AG04450 (cell line): ENCODE data around the gene ITGB8. TPM values are rescaled to one million over a fixed set of nuclear protein-coding genes. Genes with fewer than 3 reads are reported as not detected.

ENCODE experiments used
- CTCF ChIA-PET: fragments of 300-600, 350-600 bp; formaldehyde crosslinking; extraction: SDS; loops from one replicate; lab custom pipeline; 2022; ENCODE audit warnings: antibody characterized with exemption, inconsistent platforms; lab: Charles Lee
- POLR2A ChIA-PET: fragments of 350-600 bp; formaldehyde crosslinking; extraction: SDS; loops from one replicate; lab custom pipeline; 2021; ENCODE audit warnings: antibody characterized with exemption, inconsistent platforms; lab: Yijun Ruan, JAX
- DNase-seq: peaks from one replicate; pipeline ENCODE4 v3.0.0-alpha.2; 2011; ENCODE audit warnings: low read depth, low spot score
- H3K27ac ChIP-seq: one replicate; pipeline ENCODE4 v1.5.1; 2012; ENCODE audit warnings: low read depth, low read length, control low read depth
- H3K27me3 ChIP-seq: one replicate; pipeline ENCODE4 v1.6.0; 2012; ENCODE audit warnings: low read length; ENCODE audit not compliant: control insufficient read depth, insufficient read depth
- H3K4me3 ChIP-seq: 2 replicates; pipeline ENCODE4 v1.5.1; 2011; ENCODE audit warnings: mild to moderate bottlenecking, low read depth, low read length, control low read depth
- H3K9me3 ChIP-seq: 2 replicates; pipeline ENCODE4 v1.5.1; 2012; ENCODE audit warnings: low read length; ENCODE audit not compliant: control insufficient read depth, insufficient read depth
- CTCF ChIP-seq: IDR thresholded peaks from 2 replicates; pipeline ENCODE4 v1.5.1; 2011; ENCODE audit warnings: low read depth, low read length, control low read depth, inconsistent platforms
- polyA plus RNA-seq: library from polyadenylated mRNA; depleted of rRNA; stranded (reverse); fragments of >200 nt; gene quantifications from 2 replicates; pipeline ENCODE4 v1.2.3, GENCODE V29; 2011

The ITGB8 gene
- polyA plus RNA-seq, 1 experiment: 12.3 TPM

GRCh38 chr7:20408467-20408826, 77.7 kb downstream of the ITGB8 start:
- Histone ChIP-seq H3K27ac (no peak overlapping the region), H3K4me3 (no peak overlapping the region), H3K27me3 (no peaks in the 10 kb centered on the region), H3K9me3 (no peaks in the 10 kb centered on the region)
- DNase-seq: no peak
- ChIA-PET CTCF (interaction anchor here (0.5 to 2.1 kb wide), 7 partner anchors 32 to 916 kb away, joined by 3 to 6 read pairs (median 3); no protein-coding TSS in a partner anchor), POLR2A (no interaction called here)
- TF ChIP-seq CTCF: no peak

GRCh38 chr7:20409961-20410360, 79.3 kb downstream of the ITGB8 start:
- Histone ChIP-seq H3K27ac (no peak overlapping the region), H3K9me3 (no peaks in the 10 kb centered on the region), H3K27me3 (no peaks in the 10 kb centered on the region), H3K4me3 (no peak overlapping the region)
- DNase-seq: no peak
- no peak for TF ChIP-seq CTCF
- POLR2A ChIA-PET: no interaction called here
- CTCF ChIA-PET: no interaction called here

- ChIA-PET CTCF (interaction anchor here (1.0 to 1.2 kb wide), 3 partner anchors 10 to 699 kb away, joined by 3 read pairs; no protein-coding TSS in a partner anchor), POLR2A (no interaction called here)
- no peaks in the 10 kb centered on the region for H3K9me3 ChIP-seq
- no peak overlapping the region for H3K27ac ChIP-seq
- no peaks in the 10 kb centered on the region for H3K27me3 ChIP-seq
- DNase-seq: no peak
- no peak overlapping the region for H3K4me3 ChIP-seq
- TF ChIP-seq CTCF: no peak
Measured at GRCh38 chr7:20411372-20411771, 80.7 kb downstream of the ITGB8 start.

- no peak for DNase-seq
- Histone ChIP-seq H3K27me3 (no peaks in the 10 kb centered on the region), H3K4me3 (no peak overlapping the region), H3K27ac (no peak overlapping the region), H3K9me3 (no peaks in the 10 kb centered on the region)
- ChIA-PET CTCF (interaction anchor here (1.1 to 1.2 kb wide), 2 partner anchors 28 to 699 kb away, joined by 3 read pairs; no protein-coding TSS in a partner anchor), POLR2A (no interaction called here)
- no peak for TF ChIP-seq CTCF
Measured at GRCh38 chr7:20412032-20412431, 81.3 kb downstream of the ITGB8 start.

- no peak overlapping the region for H3K4me3 ChIP-seq
- no peak overlapping the region for H3K27ac ChIP-seq
- ChIA-PET CTCF (no interaction called here), POLR2A (no interaction called here)
- no peaks in the 10 kb centered on the region for H3K27me3 ChIP-seq
- no peak for TF ChIP-seq CTCF
- H3K9me3 ChIP-seq: no peaks in the 10 kb centered on the region
- no peak for DNase-seq
Measured at GRCh38 chr7:20417260-20417659, 86.6 kb downstream of the ITGB8 start.
